ENCODE measurements around the gene C1orf35.

DNA sequence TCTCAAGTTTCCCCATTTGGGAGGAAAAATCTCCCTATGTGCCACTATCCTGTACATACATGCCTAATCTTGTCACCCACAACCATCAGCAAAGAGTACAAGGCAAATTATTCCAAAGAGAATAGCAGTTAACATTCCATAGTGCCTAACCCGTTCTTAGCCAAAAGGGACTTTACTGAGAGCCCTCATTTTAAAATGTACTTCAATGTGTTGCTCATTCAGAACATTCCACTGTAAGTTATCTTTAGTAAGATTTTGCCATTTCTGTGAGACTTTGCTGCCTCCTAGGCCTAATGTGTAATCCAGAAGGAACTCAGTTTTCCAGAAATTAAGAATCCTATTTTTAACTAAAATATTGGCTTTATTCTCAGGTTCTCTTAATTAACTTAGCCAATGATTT lies 17.2 kb upstream of the C1orf35 start:
- TF ChIP-seq SUZ12 (IDR thresholded peaks at IDR 0.05; ENCODE audit: low read length) (no peak), CTCF (IDR thresholded peaks at IDR 0.05; ENCODE audit: control extremely low read depth in 1 of 3, insufficient read depth in 1 of 3, low read depth in 1 of 3, low read length in 3 of 3) (no peak)
